Activated CD8-positive, alpha-beta memory T cell treated with anti-CD3 and anti-CD28 coated beads, Interleukin-2, amount 50 U/mL, for 1 hour (primary cell): Measurements from ENCODE around the gene LANCL3.
"Not testable (repeated sequence)": the region's sequence is repeated elsewhere in the genome, so short reads cannot be mapped to it uniquely, and the experiment has no call there.

Experiments used
- DNase-seq: peaks from one replicate; pipeline ENCODE4 v3.0.0-alpha.2; 2020; ENCODE audit errors: extremely low read depth

Gene LANCL3

GRCh38 chrX:37613933-37614332, 42.5 kb downstream of the LANCL3 start:
- DNase-seq: no peak

- DNase-seq: no peak
Observed at GRCh38 chrX:37627602-37628001, 56.1 kb downstream of the LANCL3 start.

GRCh38 chrX:37638047-37638446, 66.6 kb downstream of the LANCL3 start:
- DNase-seq: no peak

- no peak for DNase-seq
Observed at GRCh38 chrX:37640142-37640541, 68.7 kb downstream of the LANCL3 start.

GRCh38 chrX:37641859-37642258, 70.4 kb downstream of the LANCL3 start:
- no peak for DNase-seq

GRCh38 chrX:37644381-37645305, 73.2 kb downstream of the LANCL3 start:
- DNase-seq: no peak

- no peak for DNase-seq
Observed at GRCh38 chrX:37646254-37646653, 74.8 kb downstream of the LANCL3 start.

GRCh38 chrX:37650879-37651278, 79.4 kb downstream of the LANCL3 start:
- not testable (repeated sequence) for DNase-seq

GRCh38 chrX:37651921-37652452, 80.5 kb downstream of the LANCL3 start:
- no peak for DNase-seq

- no peak for DNase-seq
Observed at GRCh38 chrX:37652589-37653231, 81.2 kb downstream of the LANCL3 start.

GRCh38 chrX:37653397-37654085, 82.1 kb downstream of the LANCL3 start:
- DNase-seq: no peak

GRCh38 chrX:37658343-37659030, 87.0 kb downstream of the LANCL3 start:
- no peak for DNase-seq

- no peak for DNase-seq
Observed at GRCh38 chrX:37659047-37659446, 87.6 kb downstream of the LANCL3 start.

- DNase-seq: no peak
Observed at GRCh38 chrX:37662181-37662580, 90.7 kb downstream of the LANCL3 start.

- DNase-seq: no peak
Observed at GRCh38 chrX:37666516-37666915, 95.1 kb downstream of the LANCL3 start.

GRCh38 chrX:37667141-37667540, 95.7 kb downstream of the LANCL3 start:
- DNase-seq: no peak

GRCh38 chrX:37672563-37672962, 101.1 kb downstream of the LANCL3 start:
- no peak for DNase-seq

- DNase-seq: no peak
Observed at GRCh38 chrX:37676811-37677210, 105.3 kb downstream of the LANCL3 start.

GRCh38 chrX:37677243-37677642, 105.8 kb downstream of the LANCL3 start:
- DNase-seq: no peak

GRCh38 chrX:37677765-37678164, 106.3 kb downstream of the LANCL3 start:
- DNase-seq: no peak

- no peak for DNase-seq
Observed at GRCh38 chrX:37678574-37678973, 107.1 kb downstream of the LANCL3 start.

GRCh38 chrX:37679230-37679629, 107.8 kb downstream of the LANCL3 start:
- no peak for DNase-seq
